HL-60 (cell line): Measurements from ENCODE around the gene TIMP2.

Source experiments
- GABPA ChIP-seq: IDR thresholded peaks from 2 replicates; pipeline ENCODE4 v1.6.1; 2012; ENCODE audit warnings: low read depth
- POLR2AphosphoS5 ChIP-seq: IDR thresholded peaks from 2 replicates; pipeline ENCODE4 v1.6.1; 2012; ENCODE audit warnings: low read depth
- SPI1 ChIP-seq: IDR thresholded peaks from 2 replicates; pipeline ENCODE4 v1.6.1; 2012; ENCODE audit warnings: low read depth, mild to moderate bottlenecking, borderline replicate concordance
- TF ChIP-seq, protein P1 (sequence below): IDR thresholded peaks from one replicate; pipeline ENCODE4 v1.5.1; 2011; ENCODE audit warnings: low read length, control low read depth, inconsistent platforms; ENCODE audit not compliant: insufficient read depth
- TF ChIP-seq, protein P2 (sequence below): IDR thresholded peaks from 2 replicates; pipeline ENCODE4 v1.6.1; 2012; ENCODE audit warnings: low read depth; ENCODE audit not compliant: insufficient replicate concordance

DNA sequence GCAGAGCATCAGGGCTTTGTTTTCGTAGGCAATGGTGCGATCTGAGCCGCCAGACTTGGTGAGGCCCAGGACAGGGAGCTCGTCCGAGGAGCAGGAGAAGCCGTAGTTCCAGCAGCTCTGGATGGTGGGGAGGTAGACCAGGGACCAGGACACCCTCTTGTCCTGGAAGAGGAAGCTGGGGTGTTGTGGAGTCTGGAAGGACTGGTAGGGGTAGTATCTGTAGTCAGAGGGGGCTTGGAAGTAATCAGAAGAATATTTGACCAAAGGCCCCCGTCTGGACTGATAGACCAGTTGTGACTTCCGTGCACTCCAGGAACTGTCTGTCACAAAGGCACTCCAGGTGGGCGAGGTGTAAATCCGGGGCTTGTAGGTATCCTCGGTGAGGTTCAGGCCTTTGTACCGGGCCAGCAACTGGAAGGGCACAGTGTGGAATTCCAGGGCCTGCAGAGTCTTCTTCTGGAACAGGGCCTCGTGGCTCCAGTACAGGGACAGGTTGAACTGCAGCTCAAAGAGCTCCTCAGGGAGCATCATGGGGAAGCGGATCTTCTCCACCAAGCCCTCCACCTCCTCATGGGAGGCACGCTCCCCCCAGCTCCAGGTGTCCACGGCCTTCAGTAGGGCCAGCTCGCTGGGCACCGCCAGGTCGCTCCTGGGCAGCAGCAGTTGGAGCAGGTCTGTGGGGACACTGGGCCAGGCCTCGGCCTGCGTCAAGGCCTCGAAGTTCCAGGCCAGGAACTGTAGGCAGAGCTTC is 46.7 kb upstream of the TIMP2 start:
- TF ChIP-seq, protein P1, sequence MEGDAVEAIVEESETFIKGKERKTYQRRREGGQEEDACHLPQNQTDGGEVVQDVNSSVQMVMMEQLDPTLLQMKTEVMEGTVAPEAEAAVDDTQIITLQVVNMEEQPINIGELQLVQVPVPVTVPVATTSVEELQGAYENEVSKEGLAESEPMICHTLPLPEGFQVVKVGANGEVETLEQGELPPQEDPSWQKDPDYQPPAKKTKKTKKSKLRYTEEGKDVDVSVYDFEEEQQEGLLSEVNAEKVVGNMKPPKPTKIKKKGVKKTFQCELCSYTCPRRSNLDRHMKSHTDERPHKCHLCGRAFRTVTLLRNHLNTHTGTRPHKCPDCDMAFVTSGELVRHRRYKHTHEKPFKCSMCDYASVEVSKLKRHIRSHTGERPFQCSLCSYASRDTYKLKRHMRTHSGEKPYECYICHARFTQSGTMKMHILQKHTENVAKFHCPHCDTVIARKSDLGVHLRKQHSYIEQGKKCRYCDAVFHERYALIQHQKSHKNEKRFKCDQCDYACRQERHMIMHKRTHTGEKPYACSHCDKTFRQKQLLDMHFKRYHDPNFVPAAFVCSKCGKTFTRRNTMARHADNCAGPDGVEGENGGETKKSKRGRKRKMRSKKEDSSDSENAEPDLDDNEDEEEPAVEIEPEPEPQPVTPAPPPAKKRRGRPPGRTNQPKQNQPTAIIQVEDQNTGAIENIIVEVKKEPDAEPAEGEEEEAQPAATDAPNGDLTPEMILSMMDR = no peak
- TF ChIP-seq, protein P2, sequence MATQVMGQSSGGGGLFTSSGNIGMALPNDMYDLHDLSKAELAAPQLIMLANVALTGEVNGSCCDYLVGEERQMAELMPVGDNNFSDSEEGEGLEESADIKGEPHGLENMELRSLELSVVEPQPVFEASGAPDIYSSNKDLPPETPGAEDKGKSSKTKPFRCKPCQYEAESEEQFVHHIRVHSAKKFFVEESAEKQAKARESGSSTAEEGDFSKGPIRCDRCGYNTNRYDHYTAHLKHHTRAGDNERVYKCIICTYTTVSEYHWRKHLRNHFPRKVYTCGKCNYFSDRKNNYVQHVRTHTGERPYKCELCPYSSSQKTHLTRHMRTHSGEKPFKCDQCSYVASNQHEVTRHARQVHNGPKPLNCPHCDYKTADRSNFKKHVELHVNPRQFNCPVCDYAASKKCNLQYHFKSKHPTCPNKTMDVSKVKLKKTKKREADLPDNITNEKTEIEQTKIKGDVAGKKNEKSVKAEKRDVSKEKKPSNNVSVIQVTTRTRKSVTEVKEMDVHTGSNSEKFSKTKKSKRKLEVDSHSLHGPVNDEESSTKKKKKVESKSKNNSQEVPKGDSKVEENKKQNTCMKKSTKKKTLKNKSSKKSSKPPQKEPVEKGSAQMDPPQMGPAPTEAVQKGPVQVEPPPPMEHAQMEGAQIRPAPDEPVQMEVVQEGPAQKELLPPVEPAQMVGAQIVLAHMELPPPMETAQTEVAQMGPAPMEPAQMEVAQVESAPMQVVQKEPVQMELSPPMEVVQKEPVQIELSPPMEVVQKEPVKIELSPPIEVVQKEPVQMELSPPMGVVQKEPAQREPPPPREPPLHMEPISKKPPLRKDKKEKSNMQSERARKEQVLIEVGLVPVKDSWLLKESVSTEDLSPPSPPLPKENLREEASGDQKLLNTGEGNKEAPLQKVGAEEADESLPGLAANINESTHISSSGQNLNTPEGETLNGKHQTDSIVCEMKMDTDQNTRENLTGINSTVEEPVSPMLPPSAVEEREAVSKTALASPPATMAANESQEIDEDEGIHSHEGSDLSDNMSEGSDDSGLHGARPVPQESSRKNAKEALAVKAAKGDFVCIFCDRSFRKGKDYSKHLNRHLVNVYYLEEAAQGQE = no peak
- no peak for TF ChIP-seq POLR2AphosphoS5
- no peak for TF ChIP-seq SPI1
- TF ChIP-seq GABPA = no peak
